A673 (cell line): ENCODE data around the gene HS3ST3A1. TPM values are rescaled to one million over a fixed set of nuclear protein-coding genes. Genes with fewer than 3 reads are reported as not detected.

ENCODE experiments used
- BruUV-seq: library from RNA; stranded (reverse); fragments of 400-500 nt; replicated peaks from 2 replicates; lab custom pipeline; 2021; lab: Mats Ljungman, UMichigan
- CTCF ChIA-PET: fragments of 300-600 bp; sonication (Branson Sonifier 250); formaldehyde crosslinking; loops from one replicate; lab custom pipeline; 2022; ENCODE audit warnings: antibody characterized with exemption; lab: Charles Lee
- POLR2A ChIA-PET: fragments of 300-600 bp; sonication (Branson Sonifier 250); formaldehyde crosslinking; loops from one replicate; lab custom pipeline; 2022; ENCODE audit warnings: antibody characterized with exemption; ENCODE audit not compliant: low non-redundant PET; lab: Charles Lee
- DNase-seq: peaks from one replicate; pipeline ENCODE4 v3.0.0-alpha.2; 2015; ENCODE audit warnings: low spot score
- H3K27ac ChIP-seq: fragments of 200-600 bp; sonication (generic); 2 replicates; pipeline ENCODE4 v1.5.1; 2016; ENCODE audit warnings: mixed run types, low read depth, mild to moderate bottlenecking, mixed read lengths, antibody characterized with exemption, low read length; ENCODE audit not compliant: poor library complexity, severe bottlenecking
- H3K27me3 ChIP-seq: fragments of 200-600 bp; sonication (generic); replicated peaks from 2 replicates; pipeline ENCODE4 v1.6.1; 2017; ENCODE audit warnings: mixed run types, low read depth, mild to moderate bottlenecking, mixed read lengths, antibody characterized with exemption, low read length; ENCODE audit not compliant: insufficient read depth, poor library complexity
- H3K36me3 ChIP-seq: fragments of 200-600 bp; sonication (generic); 2 replicates; pipeline ENCODE4 v1.6.1; 2016; ENCODE audit warnings: mixed run types, mild to moderate bottlenecking, mixed read lengths, antibody characterized with exemption, low read length; ENCODE audit not compliant: insufficient read depth, poor library complexity, severe bottlenecking
- H3K4me1 ChIP-seq: fragments of 200-600 bp; sonication (generic); 2 replicates; pipeline ENCODE4 v1.6.1; 2017; ENCODE audit warnings: mixed run types, mild to moderate bottlenecking, mixed read lengths, antibody characterized with exemption, low read length; ENCODE audit not compliant: insufficient read depth, poor library complexity, severe bottlenecking
- H3K4me3 ChIP-seq: fragments of 200-600 bp; sonication (generic); 2 replicates; pipeline ENCODE4 v1.5.1; 2016; ENCODE audit warnings: low read depth, mixed run types, mild to moderate bottlenecking, mixed read lengths, low read length; ENCODE audit not compliant: poor library complexity, severe bottlenecking
- H3K9me3 ChIP-seq: fragments of 200-600 bp; sonication (generic); 2 replicates; pipeline ENCODE4 v1.6.1; 2016; ENCODE audit warnings: mixed run types, low read depth, mild to moderate bottlenecking, mixed read lengths, antibody characterized with exemption, low read length; ENCODE audit not compliant: poor library complexity, severe bottlenecking
- EZH2 ChIP-seq: fragments of 200-600 bp; sonication (generic); IDR thresholded peaks from 2 replicates; pipeline ENCODE4 v1.6.1; 2017; ENCODE audit warnings: borderline replicate concordance, low read depth, mild to moderate bottlenecking, mixed read lengths, antibody characterized with exemption, low read length; ENCODE audit not compliant: poor library complexity, severe bottlenecking
- intact Hi-C: fragments of 100-400 bp; cut with micrococcal nuclease; formaldehyde crosslinking; loops from one replicate; pipeline ENCODE4 v1.10.0; 2022; ENCODE audit not compliant: unreplicated experiment
- total RNA-seq: library from RNA; stranded (reverse); gene quantifications from 2 replicates; pipeline ENCODE4 v1.2.3, GENCODE V29; 2021
- TF ChIP-seq, protein P1 (sequence below): fragments of 300-800, 200-600 bp; sonication (generic); conservative IDR thresholded peaks from 2 replicates; pipeline ENCODE4 v1.5.1; 2017; ENCODE audit warnings: low read depth, mild to moderate bottlenecking, antibody characterized with exemption, low read length, moderate library complexity, mixed read lengths

The HS3ST3A1 gene
- total RNA-seq, 1 experiment from 2014 or later = not detected

- Histone ChIP-seq H3K9me3 (peaks cover 38% of the 10 kb centered on the region), H3K36me3 (no peaks in the 10 kb centered on the region), H3K27me3 (no peaks in the 10 kb centered on the region), H3K4me3 (no peak overlapping the region), H3K4me1 (no peaks in the 10 kb centered on the region), H3K27ac (no peak overlapping the region)
- no peak for TF ChIP-seq EZH2
- TF ChIP-seq, protein P1, sequence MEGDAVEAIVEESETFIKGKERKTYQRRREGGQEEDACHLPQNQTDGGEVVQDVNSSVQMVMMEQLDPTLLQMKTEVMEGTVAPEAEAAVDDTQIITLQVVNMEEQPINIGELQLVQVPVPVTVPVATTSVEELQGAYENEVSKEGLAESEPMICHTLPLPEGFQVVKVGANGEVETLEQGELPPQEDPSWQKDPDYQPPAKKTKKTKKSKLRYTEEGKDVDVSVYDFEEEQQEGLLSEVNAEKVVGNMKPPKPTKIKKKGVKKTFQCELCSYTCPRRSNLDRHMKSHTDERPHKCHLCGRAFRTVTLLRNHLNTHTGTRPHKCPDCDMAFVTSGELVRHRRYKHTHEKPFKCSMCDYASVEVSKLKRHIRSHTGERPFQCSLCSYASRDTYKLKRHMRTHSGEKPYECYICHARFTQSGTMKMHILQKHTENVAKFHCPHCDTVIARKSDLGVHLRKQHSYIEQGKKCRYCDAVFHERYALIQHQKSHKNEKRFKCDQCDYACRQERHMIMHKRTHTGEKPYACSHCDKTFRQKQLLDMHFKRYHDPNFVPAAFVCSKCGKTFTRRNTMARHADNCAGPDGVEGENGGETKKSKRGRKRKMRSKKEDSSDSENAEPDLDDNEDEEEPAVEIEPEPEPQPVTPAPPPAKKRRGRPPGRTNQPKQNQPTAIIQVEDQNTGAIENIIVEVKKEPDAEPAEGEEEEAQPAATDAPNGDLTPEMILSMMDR = no peak
- intact Hi-C loops = no loop called here
- ChIA-PET CTCF (no interaction called here), POLR2A (no interaction called here)
- BruUV-seq = no TSS peak
- no peak for DNase-seq
These were observed 136.1 kb downstream of the HS3ST3A1 start for GRCh38 chr17:13465678-13466077.

DNA sequence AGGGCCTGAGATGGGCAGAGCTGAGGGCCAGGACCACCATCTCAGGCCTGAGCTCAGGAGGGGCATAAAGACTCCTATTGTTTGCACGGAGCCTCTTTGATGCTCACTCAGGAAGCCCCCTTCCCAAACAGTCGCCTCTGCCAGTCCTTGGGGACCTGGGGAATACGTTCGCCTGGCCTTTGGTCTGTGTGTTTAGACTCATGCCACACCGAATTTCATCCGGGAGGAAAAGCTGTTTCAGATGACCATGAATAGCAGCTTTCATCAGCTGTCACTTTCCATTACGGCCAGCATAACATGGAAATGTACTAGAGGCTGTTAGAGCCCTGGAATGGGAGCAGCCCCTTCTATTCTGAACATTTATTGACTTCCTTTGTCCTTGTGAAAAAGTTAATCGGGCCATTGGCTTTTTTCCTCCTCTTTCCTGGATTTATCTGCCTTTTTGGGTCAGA lies 139.0 kb downstream of the HS3ST3A1 start:
- intact Hi-C loops = no loop called here
- Histone ChIP-seq H3K36me3 (no peaks in the 10 kb centered on the region), H3K27me3 (no peaks in the 10 kb centered on the region), H3K4me1 (no peaks in the 10 kb centered on the region), H3K4me3 (no peak overlapping the region), H3K9me3 (peaks cover 40% of the 10 kb centered on the region), H3K27ac (no peak overlapping the region)
- ChIA-PET POLR2A (no interaction called here), CTCF (no interaction called here)
- TF ChIP-seq, protein P1 = no peak
- no peak for TF ChIP-seq EZH2
- no peak for DNase-seq
- BruUV-seq = no TSS peak

- no TSS peak for BruUV-seq
- Histone ChIP-seq H3K36me3 (no peaks in the 10 kb centered on the region), H3K27ac (no peak overlapping the region), H3K4me1 (no peaks in the 10 kb centered on the region), H3K4me3 (no peak overlapping the region), H3K9me3 (peaks cover 40% of the 10 kb centered on the region), H3K27me3 (no peaks in the 10 kb centered on the region)
- TF ChIP-seq, protein P1 = no peak
- TF ChIP-seq EZH2 = no peak
- ChIA-PET CTCF (no interaction called here), POLR2A (no interaction called here)
- intact Hi-C loops = no loop called here
- no peak for DNase-seq
These were observed 139.6 kb downstream of the HS3ST3A1 start for GRCh38 chr17:13462146-13462545.
